OCI-LY3 (cell line): ENCODE measurements around the gene WFIKKN2.
A peak's percentile ranks its signal among the peaks of the same experiment; 100 is the strongest.

Experiments used
- H2AFZ ChIP-seq: fragments of 200-600, 300-600 bp; shearing (Covaris generic); 2 replicates; pipeline ENCODE4 v1.6.0; 2014; ENCODE audit warnings: antibody characterized with exemption, low read depth, low read length
- H3K27ac ChIP-seq: fragments of 200-600, 300-600 bp; sonication (generic); 2 replicates; pipeline ENCODE4 v1.5.1; 2014; ENCODE audit warnings: mild to moderate bottlenecking, low read length, moderate library complexity, mixed read lengths
- H3K27me3 ChIP-seq: fragments of 200-600, 300-600 bp; sonication (generic); 2 replicates; pipeline ENCODE4 v1.6.1; 2014; ENCODE audit warnings: low read depth, low read length, mixed read lengths
- H3K36me3 ChIP-seq: fragments of 200-600, 300-600 bp; sonication (generic); replicated peaks from 2 replicates; pipeline ENCODE3; 2014; ENCODE audit warnings: low read depth, low read length, mixed read lengths
- H3K4me1 ChIP-seq: fragments of 300-600, 200-600 bp; sonication (generic); 2 replicates; pipeline ENCODE4 v1.6.1; 2014; ENCODE audit warnings: low read length, mixed read lengths
- H3K4me2 ChIP-seq: fragments of 200-600, 300-600 bp; sonication (generic); 2 replicates; pipeline ENCODE4 v1.6.1; 2014; ENCODE audit warnings: low read length, mixed read lengths
- H3K4me3 ChIP-seq: fragments of 300-600, 200-600 bp; sonication (generic); 2 replicates; pipeline ENCODE4 v1.5.1; 2014; ENCODE audit warnings: antibody characterized with exemption, mild to moderate bottlenecking, low read length, moderate library complexity
- H3K79me2 ChIP-seq: fragments of 300-600, 200-600 bp; shearing (Covaris generic); 2 replicates; pipeline ENCODE4 v1.6.1; 2014; ENCODE audit warnings: mild to moderate bottlenecking, low read length, mixed read lengths
- H3K9ac ChIP-seq: fragments of 300-600, 200-600 bp; shearing (Covaris generic); 2 replicates; pipeline ENCODE4 v1.6.0; 2014; ENCODE audit warnings: mild to moderate bottlenecking, low read length, moderate library complexity
- H3K9me3 ChIP-seq: fragments of 200-600, 300-600 bp; shearing (Covaris generic); 2 replicates; pipeline ENCODE4 v1.6.1; 2014; ENCODE audit warnings: low read length, mixed read lengths; ENCODE audit not compliant: insufficient read depth
- H4K20me1 ChIP-seq: fragments of 200-600, 300-600 bp; sonication (generic); 2 replicates; pipeline ENCODE4 v1.6.1; 2016; ENCODE audit warnings: low read length, mixed read lengths; ENCODE audit not compliant: insufficient read depth
- EZH2phosphoT487 ChIP-seq: fragments of 200-600 bp; shearing (Covaris generic); IDR thresholded peaks from 2 replicates; pipeline ENCODE4 v1.6.1; 2018; ENCODE audit warnings: antibody characterized with exemption, mixed run types, low read depth
- TF ChIP-seq, protein P1 (sequence below): fragments of 200-600, 300-600 bp; sonication (generic); IDR thresholded peaks from 2 replicates; pipeline ENCODE4 v1.5.1; 2014; ENCODE audit warnings: antibody characterized with exemption, low read length, low read depth

The WFIKKN2 gene

DNA sequence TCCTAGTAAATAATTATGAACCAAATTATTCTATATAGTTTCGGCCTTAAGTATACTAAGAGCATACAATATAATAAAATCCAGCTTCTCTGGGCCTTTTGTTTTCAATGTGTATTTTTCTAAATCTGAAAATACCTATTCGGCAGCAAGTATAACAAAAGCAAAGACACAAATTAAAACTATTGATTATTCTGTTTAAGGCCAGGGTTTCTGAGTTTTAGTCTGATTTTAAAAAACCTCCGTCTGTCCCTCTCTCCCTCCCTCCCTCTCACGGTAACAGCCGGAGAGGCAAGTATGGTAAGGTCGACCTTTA lies 29.3 kb downstream of the WFIKKN2 start:
- peak overlapping the region; percentile 81 for H3K4me2 ChIP-seq
- no peak overlapping the region for H2AFZ ChIP-seq
- H4K20me1 ChIP-seq, result peaks cover 19% of the 10 kb centered on the region
- H3K4me1 ChIP-seq, result peaks cover 16% of the 10 kb centered on the region
- peaks cover 32% of the 10 kb centered on the region for H3K79me2 ChIP-seq
- 0 out of 2 replicates have a peak overlapping the region, but pooled peaks have one; percentile 61 for H3K27ac ChIP-seq
- H3K9me3 ChIP-seq, result no peaks in the 10 kb centered on the region
- H3K4me3 ChIP-seq, result peak overlapping the region; percentile 90
- peaks cover 15% of the 10 kb centered on the region for H3K36me3 ChIP-seq
- peak overlapping the region; percentile 72 for H3K9ac ChIP-seq
- H3K27me3 ChIP-seq, result no peaks in the 10 kb centered on the region
- TF ChIP-seq, protein P1, sequence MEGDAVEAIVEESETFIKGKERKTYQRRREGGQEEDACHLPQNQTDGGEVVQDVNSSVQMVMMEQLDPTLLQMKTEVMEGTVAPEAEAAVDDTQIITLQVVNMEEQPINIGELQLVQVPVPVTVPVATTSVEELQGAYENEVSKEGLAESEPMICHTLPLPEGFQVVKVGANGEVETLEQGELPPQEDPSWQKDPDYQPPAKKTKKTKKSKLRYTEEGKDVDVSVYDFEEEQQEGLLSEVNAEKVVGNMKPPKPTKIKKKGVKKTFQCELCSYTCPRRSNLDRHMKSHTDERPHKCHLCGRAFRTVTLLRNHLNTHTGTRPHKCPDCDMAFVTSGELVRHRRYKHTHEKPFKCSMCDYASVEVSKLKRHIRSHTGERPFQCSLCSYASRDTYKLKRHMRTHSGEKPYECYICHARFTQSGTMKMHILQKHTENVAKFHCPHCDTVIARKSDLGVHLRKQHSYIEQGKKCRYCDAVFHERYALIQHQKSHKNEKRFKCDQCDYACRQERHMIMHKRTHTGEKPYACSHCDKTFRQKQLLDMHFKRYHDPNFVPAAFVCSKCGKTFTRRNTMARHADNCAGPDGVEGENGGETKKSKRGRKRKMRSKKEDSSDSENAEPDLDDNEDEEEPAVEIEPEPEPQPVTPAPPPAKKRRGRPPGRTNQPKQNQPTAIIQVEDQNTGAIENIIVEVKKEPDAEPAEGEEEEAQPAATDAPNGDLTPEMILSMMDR, result no peak
- no peak for TF ChIP-seq EZH2phosphoT487

DNA sequence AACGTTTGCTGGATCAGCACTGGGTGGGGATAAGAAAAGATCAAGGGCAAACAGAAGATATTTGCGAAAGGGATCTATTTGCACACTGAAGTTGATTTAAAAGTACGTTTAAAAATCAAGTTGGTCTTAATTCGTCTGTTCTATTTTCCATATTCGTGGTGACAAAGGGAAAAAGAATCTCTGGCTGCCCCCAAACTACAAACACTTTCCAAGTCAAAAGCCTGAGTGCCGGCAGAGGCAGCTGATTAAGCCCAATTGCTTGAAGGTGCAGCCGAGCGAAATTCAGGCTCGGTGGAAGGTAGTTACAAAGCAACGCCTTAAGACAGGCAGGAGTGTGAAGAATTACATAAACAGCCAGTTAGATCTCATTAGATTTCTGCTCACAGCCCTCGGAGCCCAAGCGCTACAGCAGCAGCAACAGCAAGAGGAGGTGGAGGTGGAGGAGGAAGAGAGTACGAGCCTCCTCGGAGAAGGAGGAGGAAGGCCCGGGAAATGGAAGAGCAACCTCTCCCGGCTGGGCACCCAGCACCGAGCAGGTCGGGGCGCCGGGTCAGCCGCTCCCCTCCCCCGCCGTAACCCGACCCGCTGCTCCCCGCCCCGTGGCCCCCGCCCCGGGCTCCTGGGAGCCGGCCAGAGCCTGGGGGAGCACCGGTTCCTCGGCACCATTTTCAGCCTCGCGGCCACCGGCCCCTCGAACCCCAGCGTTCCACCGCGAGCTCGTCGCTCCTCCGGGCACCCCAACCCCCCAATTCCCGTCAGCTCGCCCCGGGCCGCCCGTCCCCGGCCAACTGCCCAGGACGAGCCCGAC lies 29.9 kb downstream of the WFIKKN2 start:
- peaks cover 19% of the 10 kb centered on the region for H4K20me1 ChIP-seq
- H3K4me1 ChIP-seq, result peaks cover 16% of the 10 kb centered on the region
- no peak overlapping the region for H2AFZ ChIP-seq
- H3K4me2 ChIP-seq, result peak overlapping the region; percentile 81
- H3K79me2 ChIP-seq, result peaks cover 32% of the 10 kb centered on the region
- H3K27ac ChIP-seq, result peak overlapping the region; percentile 61
- H3K4me3 ChIP-seq, result peak overlapping the region; percentile 90
- no peaks in the 10 kb centered on the region for H3K9me3 ChIP-seq
- H3K9ac ChIP-seq, result peak overlapping the region; percentile 72
- H3K36me3 ChIP-seq, result peaks cover 15% of the 10 kb centered on the region
- H3K27me3 ChIP-seq, result no peaks in the 10 kb centered on the region
- TF ChIP-seq, protein P1, result no peak
- no peak for TF ChIP-seq EZH2phosphoT487

DNA sequence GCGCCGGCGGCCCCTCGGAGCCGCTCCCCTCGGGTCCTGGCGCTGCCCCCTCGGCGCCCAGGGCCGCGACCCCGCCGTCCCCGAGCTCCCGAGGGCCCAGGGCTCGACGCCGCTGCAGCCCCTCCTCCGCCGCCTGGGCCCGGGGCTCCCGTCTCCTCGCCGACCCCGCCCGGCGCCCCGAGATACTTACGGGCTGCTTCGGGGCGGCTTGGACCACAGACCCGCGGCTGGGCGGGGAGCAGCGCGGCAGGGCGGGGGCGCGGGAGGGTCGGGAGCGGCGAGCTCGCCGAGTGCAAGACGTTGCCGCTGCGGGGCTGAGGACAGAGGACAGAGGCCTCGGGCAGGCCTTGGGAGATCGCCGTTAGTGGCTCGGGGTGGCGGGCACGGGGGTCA lies 30.5 kb downstream of the WFIKKN2 start:
- Histone ChIP-seq H3K9me3 (no peaks in the 10 kb centered on the region), H3K79me2 (peaks cover 32% of the 10 kb centered on the region), H3K36me3 (peaks cover 15% of the 10 kb centered on the region), H2AFZ (0 out of 2 replicates have a peak overlapping the region, but pooled peaks have one; percentile 34), H3K4me1 (peaks cover 16% of the 10 kb centered on the region), H3K4me3 (peak overlapping the region; percentile 90), H3K27me3 (no peaks in the 10 kb centered on the region), H4K20me1 (peaks cover 19% of the 10 kb centered on the region), H3K9ac (peak overlapping the region; percentile 72), H3K4me2 (peak overlapping the region; percentile 81), H3K27ac (peak overlapping the region; percentile 61)
- TF ChIP-seq, protein P1, result no peak
- no peak for TF ChIP-seq EZH2phosphoT487

DNA sequence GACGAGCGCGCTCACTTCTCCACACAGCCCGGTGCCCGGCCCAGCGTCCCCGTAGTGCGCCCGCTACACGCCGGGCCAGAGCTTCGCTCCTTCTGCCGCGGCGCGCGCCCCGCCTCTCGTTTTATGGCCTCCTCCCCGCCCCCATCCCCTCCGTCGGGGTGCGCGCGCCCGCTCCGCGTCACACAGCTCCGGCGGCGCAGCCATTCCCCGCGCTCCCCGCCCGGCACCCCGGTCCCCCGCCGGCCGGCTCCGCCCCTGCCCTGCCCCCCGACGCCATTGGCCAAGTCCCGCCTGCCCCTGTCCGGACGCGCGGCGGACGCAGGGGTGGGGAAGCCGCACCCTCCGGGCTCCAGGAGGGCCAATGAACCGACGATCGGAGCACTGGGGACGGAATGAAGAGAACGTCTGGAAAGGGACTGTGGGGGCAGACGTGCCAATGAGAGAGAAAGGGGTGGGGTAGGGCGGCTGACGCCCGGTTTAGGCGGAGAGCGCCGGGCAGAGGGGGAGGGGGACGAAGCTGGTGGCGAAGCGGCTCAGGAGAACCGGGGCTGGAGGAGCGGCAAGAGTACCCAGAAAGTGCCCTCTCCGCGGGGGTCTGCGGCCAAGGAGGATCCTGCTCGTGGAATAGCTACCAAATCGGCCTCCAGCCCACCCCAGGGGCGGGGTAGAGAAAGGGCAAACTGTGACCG lies 31.0 kb downstream of the WFIKKN2 start, which contains the start of gene TOB1:
TOB1 (minus strand) TSS at position 94 of the 689 bp plus-strand sequence. CDS start 2,337 bp downstream, outside the sequence.
- Histone ChIP-seq H3K27me3 (no peaks in the 10 kb centered on the region), H2AFZ (peak within 1 kb of the TSS; percentile 96), H3K4me2 (peak within 1 kb of the TSS; percentile 91), H3K79me2 (peaks cover 32% of the 10 kb centered on the region), H3K36me3 (peaks cover 15% of the 10 kb centered on the region), H3K4me1 (peaks cover 16% of the 10 kb centered on the region), H3K9ac (peak within 1 kb of the TSS; percentile 100), H3K4me3 (peak within 1 kb of the TSS; percentile 92), H3K9me3 (no peaks in the 10 kb centered on the region), H4K20me1 (peaks cover 19% of the 10 kb centered on the region), H3K27ac (peak within 1 kb of the TSS; percentile 98)
- TF ChIP-seq EZH2phosphoT487, result no peak
- TF ChIP-seq, protein P1, result no peak
